Esophagus muscularis mucosa (tissue), 4 donors: Measurements from ENCODE around the gene GADD45G. TPM values are rescaled to one million over a fixed set of nuclear protein-coding genes. Genes with fewer than 3 reads are reported as not detected.
A peak's percentile ranks its signal among the peaks of the same experiment; 100 is the strongest.

Experiments
- DNase-seq: peaks from one replicate; pipeline ENCODE4 v3.0.0-alpha.2; 2017; ENCODE audit errors: extremely low spot score
- H3K27ac ChIP-seq, 4 donors: fragments of 200-600 bp; sonication (generic); replicated peaks in 1 of 4; 1 replicate in 3 of 4; 2 replicates in 1 of 4; pipeline ENCODE4 v1.5.1; 2016 to 2019; ENCODE audit warnings: mild to moderate bottlenecking in 1 of 4
- H3K27me3 ChIP-seq, 4 donors: fragments of 200-600 bp; sonication (generic); one replicate each; pipeline versions ENCODE4 v1.5.1 to v1.6.0; 2016 to 2019
- H3K36me3 ChIP-seq, 4 donors: fragments of 200-600 bp; sonication (generic); one replicate each; pipeline ENCODE4 v1.5.1; 2016 to 2019
- H3K4me1 ChIP-seq, 4 donors: fragments of 200-600 bp; sonication (generic); one replicate each; pipeline ENCODE4 v1.5.1; 2016 to 2019
- H3K4me3 ChIP-seq, 4 donors: fragments of 200-600 bp; sonication (generic); 1 replicate in 2 of 4; 2 replicates in 2 of 4; pipeline ENCODE4 v1.5.1; 2016 to 2019; ENCODE audit warnings: mild to moderate bottlenecking in 4 of 4, moderate library complexity in 1 of 4
- H3K9me3 ChIP-seq, 4 donors: fragments of 200-600 bp; sonication (generic); 1 replicate in 3 of 4; 2 replicates in 1 of 4; pipeline ENCODE4 v1.5.1; 2016 to 2019
- CTCF ChIP-seq, 3 experiments: fragments of 200-600 bp in 2 of 3; fragments of 450-650 bp in 1 of 3; sonication (generic) in 2 of 3; IDR thresholded peaks; one replicate each; pipeline ENCODE4 v1.5.1; 2017 to 2019; ENCODE audit warnings: antibody characterized with exemption in 3 of 3, mild to moderate bottlenecking in 2 of 3, moderate library complexity in 1 of 3
- EP300 ChIP-seq: sonication (generic); formaldehyde crosslinking; IDR thresholded peaks from one replicate; pipeline ENCODE4 v1.6.1; 2017; ENCODE audit warnings: antibody characterized with exemption
- POLR2A ChIP-seq: fragments of 450-650 bp; IDR thresholded peaks from one replicate; pipeline ENCODE4 v1.6.1; 2017; ENCODE audit warnings: antibody characterized with exemption, moderate library complexity, mild to moderate bottlenecking, low read depth
- POLR2AphosphoS5 ChIP-seq, 2 donors: sonication (generic); formaldehyde crosslinking; IDR thresholded peaks; one replicate each; pipeline ENCODE4 v1.6.1; 2017; ENCODE audit warnings: antibody characterized with exemption in 2 of 2
- WGBS: methylation state at CpG from one replicate; pipeline ENCODE4 v1.1.5; 2018; 5-methylcytosine and 5-hydroxymethylcytosine counted together
- intact Hi-C: fragments of 100-400 bp; cut with DNase I; formaldehyde crosslinking; loops from one replicate; pipeline ENCODE4 v1.15.1; 2023
- total RNA-seq, 4 donors: library from RNA; depleted of rRNA; stranded (reverse); fragments of >200 nt; gene quantifications; one replicate each; pipeline versions ENCODE4 v1.1.0 to v1.2.1, GENCODE V29; 2016

The GADD45G gene
- total RNA-seq, 4 donors from 2014 or later = 44.0 to 136 (median 103) TPM

- Histone ChIP-seq H3K4me3 (no peak overlapping the region), H3K9me3 (no peaks in the 10 kb centered on the region), H3K27me3 (peaks cover 0 to 3% (median 0%) of the 10 kb centered on the region in 4 donors), H3K4me1 (peaks cover 39 to 62% (median 59%) of the 10 kb centered on the region in 4 donors), H3K36me3 (no peaks in the 10 kb centered on the region), H3K27ac (peak overlapping the region; percentile 86 to 90 (median 90))
- intact Hi-C loops = no loop called here
- TF ChIP-seq CTCF (IDR thresholded peaks at IDR 0.05) (no peak), EP300 (no peak), POLR2A (no peak), POLR2AphosphoS5 (IDR thresholded peaks at IDR 0.05) (no peak)
- 90% methylated on average over 9 of the region's 14 CpGs for WGBS
- no peak for DNase-seq
Observed at GRCh38 chr9:89625721-89626687, 21.2 kb downstream of the GADD45G start.

GRCh38 chr9:89626741-89627265, 22.0 kb downstream of the GADD45G start:
- intact Hi-C loops = no loop called here
- no peak for DNase-seq
- Histone ChIP-seq H3K4me1 (peaks cover 31 to 62% (median 59%) of the 10 kb centered on the region in 4 donors), H3K27ac (no peak overlapping the region), H3K4me3 (no peak overlapping the region), H3K9me3 (no peaks in the 10 kb centered on the region), H3K36me3 (no peaks in the 10 kb centered on the region), H3K27me3 (peaks cover 0 to 3% (median 0%) of the 10 kb centered on the region in 4 donors)
- TF ChIP-seq POLR2A (no peak), CTCF (IDR thresholded peaks at IDR 0.05) (no peak), POLR2AphosphoS5 (IDR thresholded peaks at IDR 0.05) (no peak), EP300 (no peak)
- WGBS = 79% methylated on average over 11 of the region's 11 CpGs

GRCh38 chr9:89628601-89629000, 23.8 kb downstream of the GADD45G start:
- intact Hi-C loops = no loop called here
- Histone ChIP-seq H3K27ac (no peak overlapping the region), H3K27me3 (no peaks in the 10 kb centered on the region), H3K4me3 (no peak overlapping the region), H3K9me3 (no peaks in the 10 kb centered on the region), H3K36me3 (no peaks in the 10 kb centered on the region), H3K4me1 (peaks cover 15 to 53% (median 46%) of the 10 kb centered on the region in 4 donors)
- 79% methylated on average over 2 of the region's 2 CpGs for WGBS
- no peak for DNase-seq
- TF ChIP-seq POLR2AphosphoS5 (IDR thresholded peaks at IDR 0.05) = no peak
- no peak for TF ChIP-seq POLR2A
- no peak for TF ChIP-seq EP300

GRCh38 chr9:89629081-89629976, 24.5 kb downstream of the GADD45G start:
- Histone ChIP-seq H3K36me3 (no peaks in the 10 kb centered on the region), H3K4me3 (no peak overlapping the region), H3K9me3 (no peaks in the 10 kb centered on the region), H3K27ac (no peak overlapping the region), H3K4me1 (peaks cover 9 to 51% (median 43%) of the 10 kb centered on the region in 4 donors), H3K27me3 (no peaks in the 10 kb centered on the region)
- no peak for TF ChIP-seq POLR2AphosphoS5 (IDR thresholded peaks at IDR 0.05)
- TF ChIP-seq EP300 = no peak
- no peak for TF ChIP-seq POLR2A
- TF ChIP-seq CTCF (IDR thresholded peaks at IDR 0.05) = no peak
- WGBS = 86% methylated on average over 12 of the region's 12 CpGs
- intact Hi-C loops = no loop called here
- no peak for DNase-seq
